Stimulated activated CD4-positive, alpha-beta T cell treated with anti-CD3 and anti-CD28 coated beads, Interleukin-12 subunit alpha, Interleukin-12 subunit beta, amount 100 ng/mL, for 48 hours (primary cell): ENCODE measurements around the gene SEPTIN12.

Source experiments
- DNase-seq, 3 donors: peaks; one replicate each; pipeline ENCODE4 v3.0.0-alpha.2; 2020; ENCODE audit warnings: low read depth in 2 of 3, low spot score in 1 of 3

SEPTIN12 gene

GRCh38 chr16:4802659-4803287 is 14.6 kb upstream of the SEPTIN12 start:
- DNase-seq = peak; percentile 69 to 85 (median 82)

GRCh38 chr16:4801962-4802658 is 14.0 kb upstream of the SEPTIN12 start, which contains the start of gene ROGDI:
TSS of gene ROGDI (minus strand) at chr16:4802633. CDS start at chr16:4802571, 62 bp downstream.
- DNase-seq = peak; percentile 33 to 60 (median 47)

- no peak for DNase-seq
Measured at GRCh38 chr16:4801051-4801961, 13.2 kb upstream of the SEPTIN12 start.

- DNase-seq = no peak
Measured at GRCh38 chr16:4800290-4801041, 12.3 kb upstream of the SEPTIN12 start.

- no peak for DNase-seq
Measured at GRCh38 chr16:4799171-4799855, 11.2 kb upstream of the SEPTIN12 start.

- DNase-seq = no peak
Measured at GRCh38 chr16:4798456-4798855, 10.3 kb upstream of the SEPTIN12 start.

- no peak for DNase-seq
Measured at GRCh38 chr16:4797805-4798252, 9.7 kb upstream of the SEPTIN12 start.

GRCh38 chr16:4796982-4797804 is 9.0 kb upstream of the SEPTIN12 start:
- DNase-seq = no peak

- DNase-seq = no peak
Measured at GRCh38 chr16:4795828-4796572, 7.9 kb upstream of the SEPTIN12 start.

- DNase-seq = no peak
Measured at GRCh38 chr16:4795181-4795827, 7.2 kb upstream of the SEPTIN12 start, which contains the start of gene SMIM22. TSS of gene SMIM22 (plus strand) at chr16:4795369. CDS start at chr16:4795735, 366 bp downstream.

- no peak for DNase-seq
Measured at GRCh38 chr16:4792951-4793513, 4.9 kb upstream of the SEPTIN12 start.

- DNase-seq = no peak
Measured at GRCh38 chr16:4790871-4791270, 2.7 kb upstream of the SEPTIN12 start.

- no peak for DNase-seq
Measured at GRCh38 chr16:4790261-4790660, 2.1 kb upstream of the SEPTIN12 start.

GRCh38 chr16:4788910-4789309 is 765 bp upstream of the SEPTIN12 start:
- no peak for DNase-seq

GRCh38 chr16:4788489-4788889 is 344 bp upstream of the SEPTIN12 start:
- no peak for DNase-seq

- no peak for DNase-seq
Measured at GRCh38 chr16:4787068-4787467, 1.1 kb downstream of the SEPTIN12 start.

- no peak for DNase-seq
Measured at GRCh38 chr16:4785758-4786433, 2.2 kb downstream of the SEPTIN12 start.
